Occipital lobe (tissue), 2 donors: ENCODE data around the gene PPFIBP2. TPM values are rescaled to one million over a fixed set of nuclear protein-coding genes. Genes with fewer than 3 reads are reported as not detected.

Source experiments
- DNase-seq: peaks from one replicate; lab custom pipeline; 2025; lab: John Stamatoyannopoulos, UW
- total RNA-seq: library from RNA; depleted of rRNA; stranded (reverse); fragments of >200 nt; gene quantifications from one replicate; pipeline ENCODE4 v1.2.3, GENCODE V29; 2014

PPFIBP2 gene
- total RNA-seq, 1 donor from 2014 or later, result 15.8 TPM

- no peak for DNase-seq
These were observed 83.8 kb downstream of the PPFIBP2 start for GRCh38 chr11:7597620-7598019.

- DNase-seq, result no peak
These were observed 85.4 kb downstream of the PPFIBP2 start for GRCh38 chr11:7599209-7599608.

GRCh38 chr11:7600205-7600775, 86.5 kb downstream of the PPFIBP2 start:
- DNase-seq, result peak; percentile 53

GRCh38 chr11:7603031-7603781, 89.4 kb downstream of the PPFIBP2 start:
- DNase-seq, result no peak

- DNase-seq, result no peak
These were observed 90.6 kb downstream of the PPFIBP2 start for GRCh38 chr11:7604331-7604955.

- DNase-seq, result no peak
These were observed 91.6 kb downstream of the PPFIBP2 start for GRCh38 chr11:7605186-7605943.

GRCh38 chr11:7606496-7606895, 92.7 kb downstream of the PPFIBP2 start:
- no peak for DNase-seq

- no peak for DNase-seq
These were observed 95.2 kb downstream of the PPFIBP2 start for GRCh38 chr11:7609015-7609414.

- no peak for DNase-seq
These were observed 95.7 kb downstream of the PPFIBP2 start for GRCh38 chr11:7609521-7609920.

- DNase-seq, result no peak
These were observed 96.6 kb downstream of the PPFIBP2 start for GRCh38 chr11:7610393-7610792.

GRCh38 chr11:7611411-7611810, 97.6 kb downstream of the PPFIBP2 start:
- DNase-seq, result no peak

- DNase-seq, result no peak
These were observed 98.4 kb downstream of the PPFIBP2 start for GRCh38 chr11:7612056-7612660.

- DNase-seq, result no peak
These were observed 99.0 kb downstream of the PPFIBP2 start for GRCh38 chr11:7612661-7613393.

- DNase-seq, result no peak
These were observed 99.6 kb downstream of the PPFIBP2 start for GRCh38 chr11:7613394-7613720.

- DNase-seq, result no peak
These were observed 100.9 kb downstream of the PPFIBP2 start for GRCh38 chr11:7614656-7615055.

- no peak for DNase-seq
These were observed 103.2 kb downstream of the PPFIBP2 start for GRCh38 chr11:7617032-7617431.

GRCh38 chr11:7619322-7619721, 105.5 kb downstream of the PPFIBP2 start:
- DNase-seq, result no peak

- no peak for DNase-seq
These were observed 107.3 kb downstream of the PPFIBP2 start for GRCh38 chr11:7621090-7621489.

GRCh38 chr11:7621554-7621953, 107.8 kb downstream of the PPFIBP2 start:
- DNase-seq, result no peak

- no peak for DNase-seq
These were observed 108.9 kb downstream of the PPFIBP2 start for GRCh38 chr11:7622721-7623120.

- DNase-seq, result no peak
These were observed 114.9 kb downstream of the PPFIBP2 start for GRCh38 chr11:7628660-7629059.
